SJSA1 (cell line): ENCODE data around the gene AVPR2. TPM values are rescaled to one million over a fixed set of nuclear protein-coding genes. Genes with fewer than 3 reads are reported as not detected.

Source experiments
- DNase-seq, 2 experiments: peaks; one replicate each; pipeline ENCODE4 v3.0.0-alpha.2; 2015 to 2020; ENCODE audit warnings: low spot score in 2 of 2, low read depth in 1 of 2
- H3K27ac ChIP-seq: fragments of 250-450 bp; sonication (Bioruptor Pico); 2 replicates; pipeline ENCODE4 v1.5.1; 2020; ENCODE audit warnings: mild to moderate bottlenecking, moderate library complexity
- H3K27me3 ChIP-seq: fragments of 250-450 bp; sonication (Bioruptor Pico); replicated peaks from 2 replicates; pipeline ENCODE4 v1.5.1; 2020; ENCODE audit warnings: mild to moderate bottlenecking, moderate library complexity
- H3K36me3 ChIP-seq: fragments of 250-450 bp; sonication (Bioruptor Pico); 2 replicates; pipeline ENCODE4 v1.5.1; 2020; ENCODE audit warnings: mild to moderate bottlenecking
- H3K4me1 ChIP-seq: fragments of 250-450 bp; sonication (Bioruptor Pico); replicated peaks from 2 replicates; pipeline ENCODE4 v1.6.1; 2021; ENCODE audit warnings: mild to moderate bottlenecking
- H3K4me3 ChIP-seq: fragments of 250-450 bp; sonication (Bioruptor Pico); 2 replicates; pipeline ENCODE4 v1.5.1; 2020; ENCODE audit warnings: mild to moderate bottlenecking
- H3K9me3 ChIP-seq: fragments of 250-450 bp; sonication (Bioruptor Pico); replicated peaks from 2 replicates; pipeline ENCODE4 v1.5.1; 2020; ENCODE audit warnings: mild to moderate bottlenecking
- total RNA-seq: library from RNA; depleted of rRNA; stranded (reverse); fragments of >200 nt; shearing (Covaris generic); gene quantifications from 2 replicates; pipeline ENCODE4 v1.2.3, GENCODE V29; 2014

Gene AVPR2
- total RNA-seq, 1 experiment from 2014 or later = not detected

DNA sequence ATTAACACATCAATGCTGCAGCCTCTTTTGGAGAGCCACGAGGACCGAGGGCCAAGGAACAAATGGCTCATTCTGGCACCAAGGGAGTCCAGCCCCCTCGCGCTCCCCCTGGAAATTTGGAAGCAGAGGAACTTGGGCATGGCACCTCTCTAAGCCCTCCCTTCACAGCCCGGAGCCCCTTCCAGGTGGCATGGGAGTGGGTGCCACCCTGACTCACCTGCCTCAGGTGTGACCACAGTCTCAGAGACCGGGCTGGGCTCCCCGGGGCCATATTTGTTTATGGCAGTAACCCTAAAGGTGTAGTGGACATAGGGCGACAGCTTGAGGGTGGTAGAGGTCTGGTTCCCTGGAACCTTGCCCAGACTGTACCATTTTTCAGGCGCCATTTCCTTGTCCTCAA, 37.3 kb upstream of the AVPR2 start:
- no peaks in the 10 kb centered on the region for H3K27me3 ChIP-seq
- no peak for DNase-seq
- H3K4me3 ChIP-seq = no peak overlapping the region
- no peaks in the 10 kb centered on the region for H3K36me3 ChIP-seq
- no peak overlapping the region for H3K27ac ChIP-seq
- H3K4me1 ChIP-seq = no peaks in the 10 kb centered on the region
- no peaks in the 10 kb centered on the region for H3K9me3 ChIP-seq

- Histone ChIP-seq H3K9me3 (no peaks in the 10 kb centered on the region), H3K36me3 (no peaks in the 10 kb centered on the region), H3K4me1 (no peaks in the 10 kb centered on the region), H3K4me3 (no peak overlapping the region), H3K27me3 (no peaks in the 10 kb centered on the region), H3K27ac (no peak overlapping the region)
- DNase-seq = no peak
Measured at GRCh38 chrX:153867671-153868070, 36.8 kb upstream of the AVPR2 start.

- no peak for DNase-seq
- Histone ChIP-seq H3K4me3 (no peak overlapping the region), H3K36me3 (no peaks in the 10 kb centered on the region), H3K4me1 (no peaks in the 10 kb centered on the region), H3K27me3 (no peaks in the 10 kb centered on the region), H3K27ac (no peak overlapping the region), H3K9me3 (no peaks in the 10 kb centered on the region)
Measured at GRCh38 chrX:153868576-153869472, 35.6 kb upstream of the AVPR2 start.

- no peaks in the 10 kb centered on the region for H3K9me3 ChIP-seq
- no peak for DNase-seq
Measured at GRCh38 chrX:153869473-153870287, 34.8 kb upstream of the AVPR2 start.

GRCh38 chrX:153870288-153870690, 34.2 kb upstream of the AVPR2 start:
- no peak overlapping the region for H3K4me3 ChIP-seq
- DNase-seq = no peak
- H3K36me3 ChIP-seq = no peaks in the 10 kb centered on the region
- H3K4me1 ChIP-seq = no peaks in the 10 kb centered on the region
- no peak overlapping the region for H3K27ac ChIP-seq
- no peaks in the 10 kb centered on the region for H3K9me3 ChIP-seq
- H3K27me3 ChIP-seq = no peaks in the 10 kb centered on the region

More at GRCh38 chrX:153869473-153870287, 34.8 kb upstream of the AVPR2 start:
- Histone ChIP-seq H3K27ac (no peak overlapping the region), H3K4me1 (no peaks in the 10 kb centered on the region), H3K4me3 (no peak overlapping the region), H3K36me3 (no peaks in the 10 kb centered on the region), H3K27me3 (no peaks in the 10 kb centered on the region)

GRCh38 chrX:153870791-153871360, 33.6 kb upstream of the AVPR2 start:
- no peak overlapping the region for H3K27ac ChIP-seq
- H3K36me3 ChIP-seq = no peaks in the 10 kb centered on the region
- DNase-seq = no peak
- no peaks in the 10 kb centered on the region for H3K27me3 ChIP-seq
- H3K4me1 ChIP-seq = no peaks in the 10 kb centered on the region
- H3K4me3 ChIP-seq = no peak overlapping the region
- no peaks in the 10 kb centered on the region for H3K9me3 ChIP-seq

GRCh38 chrX:153871451-153871850, 33.0 kb upstream of the AVPR2 start:
- Histone ChIP-seq H3K9me3 (no peaks in the 10 kb centered on the region), H3K4me1 (no peaks in the 10 kb centered on the region), H3K4me3 (no peak overlapping the region), H3K27ac (no peak overlapping the region), H3K36me3 (no peaks in the 10 kb centered on the region), H3K27me3 (no peaks in the 10 kb centered on the region)
- no peak for DNase-seq

DNA sequence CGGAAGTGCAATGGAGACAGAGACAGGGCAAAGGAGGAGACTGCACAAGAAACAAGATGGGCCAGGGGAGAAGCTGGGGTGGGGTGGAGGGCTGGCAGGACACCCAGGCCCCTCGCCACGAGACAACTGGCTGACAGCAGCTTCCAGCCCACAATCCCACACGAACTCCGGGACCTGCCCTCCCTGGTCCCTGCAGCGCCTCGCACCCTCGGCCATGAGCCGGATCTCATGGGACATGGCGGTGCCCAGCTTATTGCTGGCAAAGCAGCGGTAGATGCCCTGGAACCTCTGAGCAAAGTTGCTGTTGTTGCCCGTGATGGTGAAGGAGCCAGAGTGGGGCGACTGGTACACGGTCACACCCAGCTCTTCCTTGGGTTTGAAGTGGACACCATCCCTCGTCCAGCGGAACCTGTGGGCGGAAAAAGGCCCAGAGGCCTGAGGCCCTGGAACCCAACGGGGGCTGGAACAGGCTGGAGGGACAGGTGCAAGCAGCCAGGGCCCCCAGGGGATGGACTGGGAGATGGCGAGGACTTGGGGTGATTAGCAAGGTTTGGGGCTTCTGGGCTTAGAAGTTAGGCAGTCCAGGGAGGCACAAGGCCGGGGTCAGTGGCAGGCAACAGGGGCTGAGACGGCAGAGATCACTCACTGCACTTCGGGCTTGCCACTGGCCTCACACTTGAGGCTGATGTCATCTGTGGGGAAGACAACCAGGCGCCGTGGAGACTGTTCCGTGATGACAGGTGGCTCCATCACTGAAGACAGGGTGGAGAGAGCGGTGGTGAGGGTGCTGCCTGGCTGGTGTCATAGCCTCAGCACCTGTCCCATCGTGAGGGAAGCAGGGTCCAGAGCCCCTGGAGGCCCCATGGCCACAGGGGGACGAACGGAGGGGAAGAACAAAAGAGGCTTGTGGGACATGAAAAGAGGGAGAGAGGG, 32.3 kb upstream of the AVPR2 start:
- no peaks in the 10 kb centered on the region for H3K4me1 ChIP-seq
- H3K9me3 ChIP-seq = no peaks in the 10 kb centered on the region
- no peaks in the 10 kb centered on the region for H3K36me3 ChIP-seq
- H3K27me3 ChIP-seq = no peaks in the 10 kb centered on the region
- H3K27ac ChIP-seq = no peak overlapping the region
- DNase-seq = no peak
- H3K4me3 ChIP-seq = no peak overlapping the region

DNA sequence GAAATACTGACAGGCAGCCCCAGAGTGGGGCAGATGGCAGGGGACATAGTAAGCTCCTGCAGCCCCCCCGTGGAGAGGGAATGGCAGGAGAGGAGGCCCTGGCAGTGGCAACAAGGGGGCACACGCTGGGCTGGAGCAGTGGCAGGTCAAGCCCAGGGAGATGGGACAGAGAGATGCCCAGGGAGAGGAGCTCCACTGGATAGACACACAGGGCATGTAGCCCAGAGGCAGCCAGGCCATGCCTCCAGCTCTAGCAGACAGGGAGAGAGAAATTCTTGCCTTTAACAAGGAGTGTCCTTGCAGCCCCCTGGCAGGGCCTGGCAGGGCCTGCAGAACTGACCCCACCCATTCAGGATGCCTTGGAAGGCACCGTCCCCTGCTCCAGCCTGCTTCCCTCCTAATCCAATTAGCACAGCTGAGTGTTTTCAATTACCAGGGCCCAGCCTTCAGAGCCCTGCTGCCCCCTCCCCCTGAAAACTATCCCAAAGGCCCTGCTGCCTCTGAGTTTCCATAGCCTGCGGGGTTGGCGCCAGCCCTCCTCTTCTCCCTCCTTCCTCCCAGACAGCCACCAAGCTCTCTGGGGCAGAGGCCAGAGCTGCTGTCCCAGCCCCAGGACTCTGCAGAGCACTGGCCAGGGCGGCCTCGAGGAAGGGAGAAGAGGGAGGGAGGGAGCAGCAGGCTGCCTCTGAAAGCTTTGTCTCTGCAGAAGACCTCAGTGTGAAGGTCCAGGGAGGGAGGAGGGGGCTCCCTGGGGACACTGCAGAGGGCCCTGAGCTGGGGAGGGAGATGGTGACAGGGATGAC, 31.0 kb upstream of the AVPR2 start:
- Histone ChIP-seq H3K27ac (no peak overlapping the region), H3K4me3 (no peak overlapping the region), H3K36me3 (no peaks in the 10 kb centered on the region), H3K9me3 (no peaks in the 10 kb centered on the region), H3K4me1 (no peaks in the 10 kb centered on the region), H3K27me3 (no peaks in the 10 kb centered on the region)
- DNase-seq = no peak

- H3K27ac ChIP-seq = no peak overlapping the region
- H3K4me1 ChIP-seq = no peaks in the 10 kb centered on the region
- H3K27me3 ChIP-seq = no peaks in the 10 kb centered on the region
- no peaks in the 10 kb centered on the region for H3K36me3 ChIP-seq
- H3K4me3 ChIP-seq = no peak overlapping the region
- DNase-seq = no peak
- no peaks in the 10 kb centered on the region for H3K9me3 ChIP-seq
Measured at GRCh38 chrX:153874085-153874365, 30.4 kb upstream of the AVPR2 start.

- no peak overlapping the region for H3K4me3 ChIP-seq
- no peaks in the 10 kb centered on the region for H3K4me1 ChIP-seq
- H3K36me3 ChIP-seq = no peaks in the 10 kb centered on the region
- no peaks in the 10 kb centered on the region for H3K9me3 ChIP-seq
- H3K27me3 ChIP-seq = no peaks in the 10 kb centered on the region
- no peak overlapping the region for H3K27ac ChIP-seq
- DNase-seq = no peak
Measured at GRCh38 chrX:153874366-153875125, 29.9 kb upstream of the AVPR2 start.

DNA sequence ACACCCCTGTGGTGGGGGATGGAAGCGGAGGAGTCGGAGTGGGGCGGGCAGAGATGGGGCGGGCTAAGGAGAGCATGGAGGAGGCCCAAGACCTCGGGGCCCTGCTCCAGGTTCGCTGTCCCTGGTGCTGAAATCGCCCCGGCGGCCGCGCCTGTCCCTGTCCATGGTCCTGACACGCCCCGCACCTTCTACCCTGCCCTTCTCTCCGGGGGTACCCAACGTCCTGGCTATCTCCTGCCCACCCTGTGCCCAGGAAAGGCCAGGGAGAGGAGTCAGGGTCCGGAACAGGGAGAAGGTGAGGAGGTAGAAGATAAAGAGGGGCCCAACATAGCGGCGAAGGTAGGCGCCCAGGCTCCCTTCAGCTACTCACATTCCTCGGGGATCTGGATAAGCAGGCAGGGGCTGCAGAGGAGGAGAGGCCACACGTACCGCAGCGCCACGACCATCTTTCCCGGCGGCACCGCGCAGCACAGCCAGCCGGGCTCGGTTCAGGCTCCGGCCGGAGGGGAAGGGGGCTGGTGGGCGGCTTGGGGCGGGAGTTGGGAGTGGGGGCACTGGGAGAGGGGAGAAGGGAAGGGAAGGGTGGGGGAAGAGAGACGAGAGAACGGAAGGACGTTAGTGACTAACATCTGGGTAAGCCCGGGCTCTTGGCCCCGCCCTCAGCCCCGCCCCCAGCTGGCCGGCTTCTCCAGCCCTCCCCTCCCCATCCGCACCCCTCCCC, 28.9 kb upstream of the AVPR2 start:
- no peak overlapping the region for H3K4me3 ChIP-seq
- peak in 1 of 2 experiments; percentile 11 for DNase-seq
- no peaks in the 10 kb centered on the region for H3K9me3 ChIP-seq
- no peaks in the 10 kb centered on the region for H3K4me1 ChIP-seq
- no peaks in the 10 kb centered on the region for H3K27me3 ChIP-seq
- H3K36me3 ChIP-seq = no peaks in the 10 kb centered on the region
- H3K27ac ChIP-seq = no peak overlapping the region
